Limb (tissue), 2 donors: ENCODE results near the gene ACSF3.
"Not testable (repeated sequence)": the region's sequence is repeated elsewhere in the genome, so short reads cannot be mapped to it uniquely, and the experiment has no call there.

Experiments used
- DNase-seq, 2 donors: peaks; one replicate each; pipeline ENCODE4 v3.0.0-alpha.2; 2016; ENCODE audit errors: extremely low spot score in 2 of 2

Gene ACSF3

GRCh38 chr16:89055894-89056555 lies 37.6 kb upstream of the ACSF3 start:
- no peak for DNase-seq

- no peak for DNase-seq
These were observed 37.1 kb upstream of the ACSF3 start for GRCh38 chr16:89056592-89056991.

GRCh38 chr16:89057738-89058137 lies 35.9 kb upstream of the ACSF3 start:
- no peak for DNase-seq

- no peak for DNase-seq
These were observed 34.8 kb upstream of the ACSF3 start for GRCh38 chr16:89058812-89059211.

- no peak for DNase-seq
These were observed 33.4 kb upstream of the ACSF3 start for GRCh38 chr16:89060207-89060794.

GRCh38 chr16:89061086-89061485 lies 32.6 kb upstream of the ACSF3 start:
- DNase-seq, result no peak

GRCh38 chr16:89061590-89062380 lies 31.9 kb upstream of the ACSF3 start:
- no peak for DNase-seq

GRCh38 chr16:89062389-89063345 lies 31.0 kb upstream of the ACSF3 start:
- DNase-seq, result no peak

- DNase-seq, result no peak
These were observed 29.8 kb upstream of the ACSF3 start for GRCh38 chr16:89063768-89064320.

GRCh38 chr16:89064606-89065457 lies 28.8 kb upstream of the ACSF3 start:
- DNase-seq, result no peak

GRCh38 chr16:89065458-89065822 lies 28.2 kb upstream of the ACSF3 start:
- DNase-seq, result no peak

GRCh38 chr16:89066721-89067120 lies 26.9 kb upstream of the ACSF3 start:
- DNase-seq, result no peak

- DNase-seq, result no peak
These were observed 25.8 kb upstream of the ACSF3 start for GRCh38 chr16:89067677-89068443.

- not testable (repeated sequence) for DNase-seq
These were observed 24.6 kb upstream of the ACSF3 start for GRCh38 chr16:89068814-89069616.

- DNase-seq, result no peak
These were observed 23.7 kb upstream of the ACSF3 start for GRCh38 chr16:89069920-89070319.

GRCh38 chr16:89070590-89070989 lies 23.1 kb upstream of the ACSF3 start:
- DNase-seq, result no peak

GRCh38 chr16:89071686-89072547 lies 21.7 kb upstream of the ACSF3 start:
- peak; percentile 67 to 69 for DNase-seq
